ENCODE data around the gene ZNF628.

The ZNF628 gene

GRCh38 chr19:55486971-55487923 is 10.8 kb downstream of the ZNF628 start:
- TF ChIP-seq ZFX (IDR thresholded peaks at IDR 0.05), result no peak
- TF ChIP-seq, protein P1, sequence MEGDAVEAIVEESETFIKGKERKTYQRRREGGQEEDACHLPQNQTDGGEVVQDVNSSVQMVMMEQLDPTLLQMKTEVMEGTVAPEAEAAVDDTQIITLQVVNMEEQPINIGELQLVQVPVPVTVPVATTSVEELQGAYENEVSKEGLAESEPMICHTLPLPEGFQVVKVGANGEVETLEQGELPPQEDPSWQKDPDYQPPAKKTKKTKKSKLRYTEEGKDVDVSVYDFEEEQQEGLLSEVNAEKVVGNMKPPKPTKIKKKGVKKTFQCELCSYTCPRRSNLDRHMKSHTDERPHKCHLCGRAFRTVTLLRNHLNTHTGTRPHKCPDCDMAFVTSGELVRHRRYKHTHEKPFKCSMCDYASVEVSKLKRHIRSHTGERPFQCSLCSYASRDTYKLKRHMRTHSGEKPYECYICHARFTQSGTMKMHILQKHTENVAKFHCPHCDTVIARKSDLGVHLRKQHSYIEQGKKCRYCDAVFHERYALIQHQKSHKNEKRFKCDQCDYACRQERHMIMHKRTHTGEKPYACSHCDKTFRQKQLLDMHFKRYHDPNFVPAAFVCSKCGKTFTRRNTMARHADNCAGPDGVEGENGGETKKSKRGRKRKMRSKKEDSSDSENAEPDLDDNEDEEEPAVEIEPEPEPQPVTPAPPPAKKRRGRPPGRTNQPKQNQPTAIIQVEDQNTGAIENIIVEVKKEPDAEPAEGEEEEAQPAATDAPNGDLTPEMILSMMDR (conservative IDR thresholded peaks at IDR 0.05), result no peak
- no peak overlapping the region for H3K27ac ChIP-seq

DNA sequence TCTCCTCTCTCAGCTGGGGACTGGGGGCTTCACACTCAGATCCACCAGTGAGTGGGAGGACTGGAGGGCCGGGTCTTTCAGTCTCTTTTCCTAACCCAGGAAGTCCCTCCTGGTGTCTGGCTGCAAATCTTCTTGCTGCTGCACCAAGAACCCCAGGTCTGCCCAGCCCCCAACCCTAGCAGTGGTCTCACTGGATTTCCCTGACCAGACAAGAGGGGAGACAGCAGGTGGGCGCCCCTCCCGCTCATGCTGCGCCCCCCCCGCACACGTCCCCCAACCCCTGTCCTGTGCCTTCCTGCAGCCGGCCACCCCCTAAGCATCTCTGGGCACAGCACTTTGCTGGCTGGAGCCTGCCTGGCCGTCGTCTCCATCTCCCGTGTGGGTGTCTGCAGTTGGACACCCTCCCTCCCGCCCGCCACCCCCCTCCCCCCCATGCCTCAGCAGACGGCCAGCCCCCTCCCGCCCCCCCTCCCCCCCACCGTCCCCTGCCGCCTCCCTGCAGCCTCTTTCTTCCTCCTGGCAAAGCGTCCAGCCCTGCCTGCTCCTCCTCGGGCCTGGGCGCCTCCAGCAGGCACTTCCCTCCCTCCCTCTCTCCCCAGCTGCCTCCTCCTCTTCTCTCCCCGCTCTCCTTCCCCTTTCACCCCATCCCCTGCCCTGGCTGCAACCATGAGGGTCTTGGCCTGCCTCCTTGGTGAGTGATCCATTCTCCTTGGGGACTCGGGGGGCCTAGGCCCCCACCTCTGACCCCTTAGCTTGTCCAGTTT is 11.7 kb downstream of the ZNF628 start, which contains the start of gene SSC5D:
Gene SSC5D (plus strand): TSS at position 513 of the 764 bp plus-strand sequence. CDS start 154 bp downstream, at position 667.
- H3K27ac ChIP-seq, result no peak within 1 kb of the TSS
- no peak for TF ChIP-seq ZFX (IDR thresholded peaks at IDR 0.05)
- TF ChIP-seq, protein P1 (conservative IDR thresholded peaks at IDR 0.05), result no peak

- H3K27ac ChIP-seq, result no peak overlapping the region
- TF ChIP-seq, protein P1 (conservative IDR thresholded peaks at IDR 0.05), result no peak
- no peak for TF ChIP-seq ZFX (IDR thresholded peaks at IDR 0.05)
These were observed 12.7 kb downstream of the ZNF628 start for GRCh38 chr19:55488986-55489710.

DNA sequence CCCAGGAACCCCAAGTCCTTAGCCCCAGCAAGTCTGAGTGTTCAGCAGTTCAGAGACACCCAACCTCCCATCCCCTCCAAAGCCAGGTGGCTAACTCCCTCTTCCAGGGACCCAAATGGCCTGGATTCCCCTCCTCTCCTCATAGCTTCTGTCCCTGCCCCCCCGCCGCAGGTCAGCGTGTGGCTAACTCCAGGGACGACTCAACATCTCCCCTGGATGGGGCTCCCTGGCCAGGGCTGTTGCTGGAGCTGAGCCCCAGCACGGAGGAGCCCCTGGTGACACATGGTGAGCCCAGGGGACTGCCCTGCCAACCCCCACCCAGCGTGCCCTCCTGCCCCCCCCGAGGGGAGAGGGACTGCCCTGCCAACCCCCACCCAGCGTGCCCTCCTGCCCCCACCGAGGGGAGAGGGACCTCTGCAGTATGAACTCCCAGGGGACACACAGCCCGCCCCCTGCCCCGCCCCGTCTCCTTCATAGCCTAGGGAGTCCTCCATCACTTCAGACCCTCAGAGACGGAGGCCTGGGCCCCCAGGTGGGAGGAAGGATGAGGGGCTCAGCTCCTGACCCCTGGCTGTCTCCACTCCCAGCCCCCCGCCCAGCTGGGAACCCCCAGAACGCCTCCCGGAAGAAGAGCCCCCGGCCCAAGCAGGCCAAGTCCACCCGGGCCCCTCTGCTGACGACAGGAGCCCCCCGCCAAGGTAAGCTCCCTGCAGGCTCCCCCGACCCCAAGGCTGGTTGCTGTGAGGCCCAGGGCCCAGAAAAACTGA is 13.5 kb downstream of the ZNF628 start:
- no peak overlapping the region for H3K27ac ChIP-seq
- TF ChIP-seq ZFX (IDR thresholded peaks at IDR 0.05), result no peak
- TF ChIP-seq, protein P1 (conservative IDR thresholded peaks at IDR 0.05), result no peak

- H3K27ac ChIP-seq, result no peak overlapping the region
- TF ChIP-seq ZFX (IDR thresholded peaks at IDR 0.05), result no peak
- TF ChIP-seq, protein P1 (conservative IDR thresholded peaks at IDR 0.05), result no peak
These were observed 14.3 kb downstream of the ZNF628 start for GRCh38 chr19:55490478-55491432.
